MM.1S (cell line): Measurements from ENCODE around the gene CTSD.

ENCODE experiments used
- DNase-seq: peaks from one replicate; pipeline ENCODE4 v3.0.0-alpha.2; 2015
- H2AFZ ChIP-seq: fragments of 300-600 bp; sonication (generic); 2 replicates; pipeline ENCODE4 v1.6.0; 2016; ENCODE audit warnings: antibody characterized with exemption, low read length
- H3F3A ChIP-seq: fragments of 300-600 bp; sonication (generic); 2 replicates; pipeline ENCODE4 v1.6.1; 2016; ENCODE audit warnings: mild to moderate bottlenecking, antibody characterized with exemption, low read length, moderate library complexity, mixed read lengths; ENCODE audit not compliant: insufficient read depth
- H3K27ac ChIP-seq: fragments of 300-600 bp; sonication (generic); 2 replicates; pipeline ENCODE4 v1.5.1; 2016; ENCODE audit warnings: mild to moderate bottlenecking, low read length
- H3K27me3 ChIP-seq: fragments of 300-600 bp; sonication (generic); replicated peaks from 2 replicates; pipeline ENCODE4 v1.6.0; 2016; ENCODE audit warnings: low read length; ENCODE audit not compliant: insufficient read depth
- H3K36me3 ChIP-seq: fragments of 300-600 bp; sonication (generic); replicated peaks from 2 replicates; pipeline ENCODE4 v1.6.1; 2016; ENCODE audit warnings: mild to moderate bottlenecking, low read length, mixed read lengths; ENCODE audit not compliant: insufficient read depth
- H3K4me1 ChIP-seq: fragments of 300-600 bp; sonication (generic); 2 replicates; pipeline ENCODE4 v1.6.1; 2016; ENCODE audit warnings: low read length, mixed read lengths
- H3K4me2 ChIP-seq: fragments of 300-600 bp; sonication (generic); 2 replicates; pipeline ENCODE4 v1.6.0; 2016; ENCODE audit warnings: low read depth, low read length
- H3K4me3 ChIP-seq: fragments of 300-600 bp; sonication (generic); 2 replicates; pipeline ENCODE4 v1.5.1; 2016; ENCODE audit warnings: low read length, mixed read lengths
- H3K79me2 ChIP-seq: fragments of 300-600 bp; sonication (generic); 2 replicates; pipeline ENCODE4 v1.6.1; 2016; ENCODE audit warnings: mixed run types, low read length, mixed read lengths
- H3K9ac ChIP-seq: fragments of 300-600 bp; sonication (generic); 2 replicates; pipeline ENCODE4 v1.6.1; 2016; ENCODE audit warnings: low read length, mixed read lengths
- H3K9me2 ChIP-seq: fragments of 300-600 bp; sonication (generic); replicated peaks from 2 replicates; pipeline ENCODE4 v1.6.1; 2016; ENCODE audit warnings: mild to moderate bottlenecking, low read length, mixed read lengths; ENCODE audit not compliant: insufficient read depth
- H3K9me3 ChIP-seq: fragments of 300-600 bp; sonication (generic); replicated peaks from 2 replicates; pipeline ENCODE4 v1.6.1; 2016; ENCODE audit warnings: mild to moderate bottlenecking, low read length, mixed read lengths; ENCODE audit not compliant: insufficient read depth
- H4K20me1 ChIP-seq: fragments of 300-600 bp; sonication (generic); 2 replicates; pipeline ENCODE4 v1.6.1; 2016; ENCODE audit warnings: mild to moderate bottlenecking, low read length, moderate library complexity, mixed read lengths; ENCODE audit not compliant: insufficient read depth
- CTCF ChIP-seq: fragments of 300-600 bp; sonication (generic); IDR thresholded peaks from 2 replicates; pipeline ENCODE4 v1.5.1; 2016; ENCODE audit warnings: antibody characterized with exemption, low read length, mixed read lengths
- EZH2 ChIP-seq: fragments of 300-600 bp; sonication (generic); optimal IDR thresholded peaks from 2 replicates; pipeline ENCODE3; 2017; ENCODE audit warnings: low read depth, mild to moderate bottlenecking, antibody characterized with exemption, low read length, mixed read lengths
- EZH2phosphoT487 ChIP-seq: fragments of 300-600 bp; sonication (generic); IDR thresholded peaks from 2 replicates; pipeline ENCODE4 v1.6.1; 2018; ENCODE audit warnings: antibody characterized with exemption, low read length

CTSD gene

GRCh38 chr11:1779806-1780699 lies 16.3 kb upstream of the CTSD start:
- H3K36me3 ChIP-seq = no peaks in the 10 kb centered on the region
- no peak overlapping the region for H3K4me3 ChIP-seq
- no peak for TF ChIP-seq EZH2
- no peak for DNase-seq
- no peaks in the 10 kb centered on the region for H3K9me3 ChIP-seq
- no peaks in the 10 kb centered on the region for H3K9me2 ChIP-seq
- no peaks in the 10 kb centered on the region for H3K4me1 ChIP-seq
- H3K27me3 ChIP-seq = peaks cover 78% of the 10 kb centered on the region
- no peak overlapping the region for H3K27ac ChIP-seq
- H3K9ac ChIP-seq = no peak overlapping the region
- no peaks in the 10 kb centered on the region for H3F3A ChIP-seq
- H3K79me2 ChIP-seq = no peaks in the 10 kb centered on the region
- H2AFZ ChIP-seq = no peak overlapping the region
- H3K4me2 ChIP-seq = no peak overlapping the region
- no peaks in the 10 kb centered on the region for H4K20me1 ChIP-seq

GRCh38 chr11:1779034-1779805 lies 15.5 kb upstream of the CTSD start:
- DNase-seq = no peak
- TF ChIP-seq EZH2phosphoT487 = no peak
- TF ChIP-seq CTCF = no peak
- TF ChIP-seq EZH2 = no peak
- H3K9me2 ChIP-seq = no peaks in the 10 kb centered on the region
- no peaks in the 10 kb centered on the region for H3K4me1 ChIP-seq
- H3K9me3 ChIP-seq = no peaks in the 10 kb centered on the region
- H3K27me3 ChIP-seq = peaks cover 78% of the 10 kb centered on the region
- no peaks in the 10 kb centered on the region for H3F3A ChIP-seq
- no peak overlapping the region for H3K9ac ChIP-seq
- no peaks in the 10 kb centered on the region for H3K79me2 ChIP-seq
- H3K4me2 ChIP-seq = no peak overlapping the region
- no peaks in the 10 kb centered on the region for H4K20me1 ChIP-seq
- H2AFZ ChIP-seq = no peak overlapping the region
- H3K4me3 ChIP-seq = no peak overlapping the region
- H3K36me3 ChIP-seq = no peaks in the 10 kb centered on the region
- H3K27ac ChIP-seq = no peak overlapping the region

GRCh38 chr11:1778141-1778911 lies 14.6 kb upstream of the CTSD start:
- no peak for DNase-seq
- no peak overlapping the region for H2AFZ ChIP-seq
- H3K9me2 ChIP-seq = no peaks in the 10 kb centered on the region
- H3K27me3 ChIP-seq = peaks cover 78% of the 10 kb centered on the region
- no peak overlapping the region for H3K4me3 ChIP-seq
- H4K20me1 ChIP-seq = no peaks in the 10 kb centered on the region
- H3F3A ChIP-seq = no peaks in the 10 kb centered on the region
- H3K4me1 ChIP-seq = no peaks in the 10 kb centered on the region
- no peak overlapping the region for H3K27ac ChIP-seq
- no peaks in the 10 kb centered on the region for H3K9me3 ChIP-seq
- no peaks in the 10 kb centered on the region for H3K36me3 ChIP-seq
- H3K4me2 ChIP-seq = no peak overlapping the region
- H3K79me2 ChIP-seq = no peaks in the 10 kb centered on the region
- TF ChIP-seq EZH2 = no peak
- TF ChIP-seq EZH2phosphoT487 = no peak
- TF ChIP-seq CTCF = no peak
- H3K9ac ChIP-seq = no peak overlapping the region
